Adrenal gland (tissue), 12 donors: ENCODE data around the gene PUS7L. TPM values are rescaled to one million over a fixed set of nuclear protein-coding genes. Genes with fewer than 3 reads are reported as not detected.

Experiments used
- DNase-seq, 7 donors: peaks; one replicate each; pipeline ENCODE4 v3.0.0-alpha.2; 2019 to 2020
- H3K27ac ChIP-seq, 5 donors: fragments of 200-600 bp; sonication (generic) in 4 of 5; 1 replicate in 3 of 5; 2 replicates in 2 of 5; pipeline versions ENCODE4 v1.5.1 to v1.8.0; 2016 to 2020; ENCODE audit warnings: mild to moderate bottlenecking in 1 of 5
- H3K27me3 ChIP-seq: fragments of 200-600 bp; 2 replicates; pipeline ENCODE4 v1.8.0; 2021
- H3K36me3 ChIP-seq, 2 donors: fragments of 200-600 bp; replicated peaks in 1 of 2; 1 replicate in 1 of 2; 2 replicates in 1 of 2; pipeline versions ENCODE4 v1.5.1 to v1.8.0; 2018 to 2022
- H3K4me1 ChIP-seq, 2 donors: fragments of 200-600 bp; replicated peaks in 1 of 2; 1 replicate in 1 of 2; 2 replicates in 1 of 2; pipeline versions ENCODE4 v1.5.1 to v1.8.0; 2018 to 2021
- H3K4me3 ChIP-seq, 4 donors: fragments of 200-600 bp; sonication (generic) in 3 of 4; one replicate each; pipeline ENCODE4 v1.5.1; 2016 to 2018
- H3K9me3 ChIP-seq, 3 donors: fragments of 200-600 bp; sonication (generic) in 1 of 3; replicated peaks in 1 of 3; 1 replicate in 2 of 3; 2 replicates in 1 of 3; pipeline versions ENCODE4 v1.5.1 to v1.8.0; 2016 to 2021
- CTCF ChIP-seq, 6 experiments: fragments of 450-650 bp in 4 of 6; fragments of 200-600 bp in 2 of 6; sonication (generic) in 1 of 6; IDR thresholded peaks; 1 replicate in 5 of 6; 2 replicates in 1 of 6; pipeline versions ENCODE4 v1.5.1 to v1.8.0; 2016 to 2021; ENCODE audit warnings: antibody characterized with exemption in 6 of 6, mild to moderate bottlenecking in 2 of 6, moderate library complexity in 1 of 6
- POLR2A ChIP-seq, 2 donors: fragments of 450-650 bp; IDR thresholded peaks; one replicate each; pipeline ENCODE4 v1.6.1; 2017; ENCODE audit warnings: antibody characterized with exemption in 2 of 2, mild to moderate bottlenecking in 2 of 2, moderate library complexity in 1 of 2
- WGBS, 4 donors: extraction: QIAGEN DNeasy Blood & Tissue Kit in 2 of 4; methylation state at CpG; one replicate each; pipeline versions ENCODE4 v1.1.5 to v1.1.7; 2013 to 2017; 5-methylcytosine and 5-hydroxymethylcytosine counted together
- intact Hi-C, 2 donors: fragments of 100-400 bp; cut with DNase I; formaldehyde crosslinking; loops; one replicate each; pipeline versions ENCODE4 v1.14.1 to v1.15.0; 2022 to 2023
- polyA plus RNA-seq, 3 donors: library from polyadenylated mRNA; stranded (reverse); fragments of 200-250 nt in 2 of 3; fragments of 350-450 nt in 1 of 3; fragmentation: Illumina TruSeq in 1 of 3; extraction: RNeasy Lipid Tissue Mini Kit (QIAGEN cat#74804) in 1 of 3; gene quantifications; one replicate each; pipeline ENCODE4 v1.2.3, GENCODE V29; 2013 to 2014
- total RNA-seq, 9 donors: library from RNA; depleted of rRNA in 4 of 9; stranded (reverse); fragments of >200 nt in 4 of 9; fragments of 120-200 nt in 1 of 9; fragmentation: NEBNext Ultra II Directional in 1 of 9; extraction: Animal tissue kit (Norgen Biotek cat#: 25700) in 1 of 9; gene quantifications; one replicate each; pipeline versions ENCODE4 v1.1.0 to v1.2.4, GENCODE V29; 2013 to 2023
- donor health status: healthy with polysubstance abuse.
- donor health status: Bipolar disorder and iron deficiency.
- donor health status: DM: yes; HTN: yes; CAD: no.
- donor health status: DM: no; HTN: no; CAD: no.
- donor health status: DM: no; HTN: no; CAD: no.
- donor health status: DM: yes; HTN: yes; CAD: no.

Gene PUS7L
- total and polyA plus RNA-seq, 12 donors: 0.84 to 24.4 (median 13.6) TPM

GRCh38 chr12:43805860-43806736 lies 47.5 kb upstream of the PUS7L start, which contains the start of gene TWF1:
Gene TWF1 (minus strand): TSS chr12:43806317. CDS start chr12:43806245, 72 bp downstream.
- H3K36me3 ChIP-seq: peaks cover 0 to 16% of the 10 kb centered on the region in 2 donors
- peaks cover 0 to 37% of the 10 kb centered on the region in 2 donors for H3K4me1 ChIP-seq
- peak; percentile 81 to 87 for TF ChIP-seq POLR2A (IDR thresholded peaks at IDR 0.05)
- peak in 5 of 6 experiments; percentile 16 to 54 (median 40) for TF ChIP-seq CTCF (IDR thresholded peaks at IDR 0.05)
- intact Hi-C loops: loop anchor here in 1 of 2 donors (10.0 kb wide), 1 partner anchor 79 kb away; no protein-coding TSS in a partner anchor
- no peaks in the 10 kb centered on the region for H3K27me3 ChIP-seq
- WGBS, 4 donors: 0 to 1% (median 0%) methylated on average over 22 to 89 of the region's 89 CpGs
- DNase-seq: peak; percentile 83 to 91 (median 87)
- H3K27ac ChIP-seq: peak within 1 kb of the TSS; percentile 94 to 100 (median 98)
- H3K4me3 ChIP-seq: peak within 1 kb of the TSS; percentile 43 to 98 (median 54)
- no peaks in the 10 kb centered on the region for H3K9me3 ChIP-seq

GRCh38 chr12:43805149-43805859 lies 46.7 kb upstream of the PUS7L start:
- no peak for TF ChIP-seq POLR2A (IDR thresholded peaks at IDR 0.05)
- TF ChIP-seq CTCF (IDR thresholded peaks at IDR 0.05): no peak
- Histone ChIP-seq H3K27me3 (no peaks in the 10 kb centered on the region), H3K27ac (peak overlapping the region; percentile 94 to 100 (median 98)), H3K4me1 (peaks cover 0 to 37% of the 10 kb centered on the region in 2 donors), H3K4me3 (peak overlapping the region; percentile 43 to 98 (median 54)), H3K36me3 (peaks cover 0 to 24% of the 10 kb centered on the region in 2 donors), H3K9me3 (no peaks in the 10 kb centered on the region)
- 4 to 7% (median 5%) methylated on average over 20 of the region's 20 CpGs for WGBS, 4 donors
- DNase-seq: no peak
- intact Hi-C loops: loop anchor here in 1 of 2 donors (10.0 kb wide), 1 partner anchor 79 kb away; no protein-coding TSS in a partner anchor

- peaks cover 0 to 3% of the 10 kb centered on the region in 2 donors for H3K4me1 ChIP-seq
- no peak overlapping the region for H3K4me3 ChIP-seq
- H3K36me3 ChIP-seq: peaks cover 0 to 73% of the 10 kb centered on the region in 2 donors
- no peak for DNase-seq
- intact Hi-C loops: no loop called here
- WGBS, 4 donors: 78 to 93% (median 90%) methylated on average over 4 of the region's 4 CpGs
- H3K27ac ChIP-seq: no peak overlapping the region
- H3K27me3 ChIP-seq: no peaks in the 10 kb centered on the region
- TF ChIP-seq POLR2A (IDR thresholded peaks at IDR 0.05) (no peak), CTCF (IDR thresholded peaks at IDR 0.05) (no peak)
- H3K9me3 ChIP-seq: no peaks in the 10 kb centered on the region
Observed at GRCh38 chr12:43797561-43798217, 39.1 kb upstream of the PUS7L start.
